ENCODE results near the gene PDIA2. TPM values are rescaled to one million over a fixed set of nuclear protein-coding genes. Genes with fewer than 3 reads are reported as not detected.

The PDIA2 gene
- total and polyA plus RNA-seq, 2 donors from 2014 or later: not detected

GRCh38 chr16:261031-261691 lies 21.8 kb upstream of the PDIA2 start:
- no peaks in the 10 kb centered on the region for H3K4me1 ChIP-seq (ENCODE audit: control insufficient read depth in 2 of 3, insufficient read depth in 2 of 3, low read depth in 1 of 3, low read length in 3 of 3)
- H3K9ac ChIP-seq (ENCODE audit: low read length in 3 of 3): no peak overlapping the region
- H3K27me3 ChIP-seq (ENCODE audit: control insufficient read depth, insufficient read depth, low read length): no peaks in the 10 kb centered on the region
- FAIRE-seq (no peak), DNase-seq (no peak)
- intact Hi-C loops (cut with DNase I): no loop called here
- H3K9me3 ChIP-seq (ENCODE audit: control insufficient read depth in 2 of 3, insufficient read depth in 1 of 3, low read length in 3 of 3): no peaks in the 10 kb centered on the region
- H3K27ac ChIP-seq (ENCODE audit: low read depth in 2 of 2, low read length in 2 of 2): no peak overlapping the region
- H3K36me3 ChIP-seq (ENCODE audit: control insufficient read depth in 2 of 3, insufficient read depth in 3 of 3, low read length in 3 of 3): peaks cover 0 to 30% (median 14%) of the 10 kb centered on the region in 3 donors
- no peak overlapping the region for H3K4me3 ChIP-seq (ENCODE audit: low read length in 3 of 3)
- TF ChIP-seq CTCF (IDR thresholded peaks at IDR 0.05; ENCODE audit: borderline replicate concordance, extremely low read depth, insufficient read depth): no peak

GRCh38 chr16:262121-262745 lies 20.7 kb upstream of the PDIA2 start:
- H3K4me1 ChIP-seq (ENCODE audit: control insufficient read depth in 2 of 3, insufficient read depth in 2 of 3, low read depth in 1 of 3, low read length in 3 of 3): no peaks in the 10 kb centered on the region
- H3K4me3 ChIP-seq (ENCODE audit: low read length in 3 of 3): no peak overlapping the region
- intact Hi-C loops (cut with DNase I): no loop called here
- H3K27ac ChIP-seq (ENCODE audit: low read depth in 2 of 2, low read length in 2 of 2): no peak overlapping the region
- H3K36me3 ChIP-seq (ENCODE audit: control insufficient read depth in 2 of 3, insufficient read depth in 3 of 3, low read length in 3 of 3): peaks cover 0 to 30% (median 14%) of the 10 kb centered on the region in 3 donors
- no peak overlapping the region for H3K9ac ChIP-seq (ENCODE audit: low read length in 3 of 3)
- FAIRE-seq: no peak
- DNase-seq: no peak
- H3K9me3 ChIP-seq (ENCODE audit: control insufficient read depth in 2 of 3, insufficient read depth in 1 of 3, low read length in 3 of 3): no peaks in the 10 kb centered on the region
- no peak for TF ChIP-seq CTCF (IDR thresholded peaks at IDR 0.05; ENCODE audit: borderline replicate concordance, extremely low read depth, insufficient read depth)
- H3K27me3 ChIP-seq (ENCODE audit: control insufficient read depth, insufficient read depth, low read length): no peaks in the 10 kb centered on the region

GRCh38 chr16:263182-263774 lies 19.7 kb upstream of the PDIA2 start:
- no peak for DNase-seq

More at GRCh38 chr16:263182-263774, 19.7 kb upstream of the PDIA2 start:
- Histone ChIP-seq H3K27ac (ENCODE audit: low read depth in 2 of 2, low read length in 2 of 2) (no peak overlapping the region), H3K36me3 (ENCODE audit: control insufficient read depth in 2 of 3, insufficient read depth in 3 of 3, low read length in 3 of 3) (peaks cover 0 to 30% (median 14%) of the 10 kb centered on the region in 3 donors), H3K4me1 (ENCODE audit: control insufficient read depth in 2 of 3, insufficient read depth in 2 of 3, low read depth in 1 of 3, low read length in 3 of 3) (no peaks in the 10 kb centered on the region), H3K4me3 (ENCODE audit: low read length in 3 of 3) (no peak overlapping the region), H3K27me3 (ENCODE audit: control insufficient read depth, insufficient read depth, low read length) (no peaks in the 10 kb centered on the region), H3K9me3 (ENCODE audit: control insufficient read depth in 2 of 3, insufficient read depth in 1 of 3, low read length in 3 of 3) (peaks cover 0 to 2% (median 0%) of the 10 kb centered on the region in 3 donors), H3K9ac (ENCODE audit: low read length in 3 of 3) (no peak overlapping the region)
- no peak for FAIRE-seq
- no peak for TF ChIP-seq CTCF (IDR thresholded peaks at IDR 0.05; ENCODE audit: borderline replicate concordance, extremely low read depth, insufficient read depth)
- intact Hi-C loops (cut with DNase I): no loop called here

All from kidney (tissue), 14 donors.